ENCODE results near the gene EIF5A. TPM values are rescaled to one million over a fixed set of nuclear protein-coding genes. Genes with fewer than 3 reads are reported as not detected.

EIF5A gene
- total and polyA plus RNA-seq, 2 donors (not counting 1 experiment from before 2014, with no cell fraction given), result 347 to 752 TPM

DNA sequence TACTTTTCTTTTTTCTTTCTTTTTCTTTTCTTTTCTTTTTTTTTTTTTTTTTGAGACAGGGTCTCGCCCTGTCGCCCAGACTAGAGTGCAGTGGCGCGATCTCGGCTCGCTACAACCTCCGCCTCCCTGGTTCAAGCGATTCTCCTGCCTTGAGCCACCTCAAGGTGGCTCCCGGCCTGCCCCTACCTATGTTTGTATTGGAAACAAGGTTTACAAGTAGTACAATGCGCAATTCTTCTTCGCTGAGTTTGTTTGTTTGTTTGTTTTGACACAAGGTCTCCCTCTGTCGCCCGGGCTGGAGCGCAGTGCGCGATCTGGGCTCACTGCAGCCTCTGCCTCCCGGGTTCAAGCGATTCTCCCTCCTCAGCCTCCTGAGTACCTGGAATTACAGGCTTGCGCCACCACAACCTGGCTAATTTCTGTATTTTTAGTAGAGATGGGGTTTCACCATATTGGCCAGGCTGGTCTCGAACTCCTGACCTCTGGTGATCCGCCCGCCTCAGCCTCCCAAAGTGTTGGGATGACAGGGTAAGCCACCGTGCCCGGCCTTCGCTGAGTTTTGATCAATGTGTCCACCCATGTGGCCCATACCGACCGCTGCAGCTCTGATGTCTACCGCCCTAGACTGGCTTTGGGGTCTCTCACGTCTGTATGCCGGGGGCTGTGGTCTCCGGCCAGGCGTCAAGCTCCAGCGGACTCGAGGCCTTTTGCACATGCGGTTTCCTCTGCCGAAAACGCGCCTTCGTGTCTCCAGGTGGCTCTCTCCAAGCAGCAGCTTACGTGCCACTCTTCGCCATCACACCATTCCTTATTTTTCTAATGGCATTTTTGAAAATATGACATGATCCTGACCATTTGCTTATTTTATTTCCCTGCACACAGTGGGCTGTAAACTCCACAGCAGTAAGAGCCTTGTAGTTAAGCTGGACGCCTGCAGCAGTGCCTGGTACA lies 11.9 kb upstream of the EIF5A start:
- H3K4me2 ChIP-seq (ENCODE audit: extremely low read depth, insufficient read depth, low read length), result peak overlapping the region; percentile 70
- no peaks in the 10 kb centered on the region for H3K36me3 ChIP-seq (ENCODE audit: control insufficient read depth, insufficient read depth, low read length)
- no peaks in the 10 kb centered on the region for H3K4me1 ChIP-seq (ENCODE audit: control insufficient read depth, extremely low read depth, insufficient read depth, low read length)
- H3K27ac ChIP-seq (ENCODE audit: insufficient read depth, low read length), result no peak overlapping the region
- H2AFZ ChIP-seq (ENCODE audit: low read length), result no peak overlapping the region
- no peak for TF ChIP-seq CTCF (conservative IDR thresholded peaks at IDR 0.05 in 1 of 2, IDR thresholded peaks at IDR 0.05 in 1 of 2; ENCODE audit: low read depth in 1 of 2, low read length in 2 of 2)
- no peak for TF ChIP-seq EZH2 (IDR thresholded peaks at IDR 0.05; ENCODE audit: low read length, missing control alignments)
- H3K4me3 ChIP-seq (replicated peaks in 1 of 4; ENCODE audit: control extremely low read depth in 1 of 4, insufficient read depth in 1 of 4, low read depth in 3 of 4, low read length in 4 of 4), result peak overlapping the region in 1 of 4 experiments; percentile 33
- no peaks in the 10 kb centered on the region for H3K9me3 ChIP-seq (ENCODE audit: control insufficient read depth, insufficient read depth, low read depth, low read length)
- DNase-seq (ENCODE audit: low read depth in 2 of 2), result no peak
- peaks cover 33% of the 10 kb centered on the region for H3K27me3 ChIP-seq (ENCODE audit: control insufficient read depth, insufficient read depth, low read length)
- H3K9ac ChIP-seq (ENCODE audit: insufficient read depth, low read length), result no peak overlapping the region
- no peaks in the 10 kb centered on the region for H3K79me2 ChIP-seq (ENCODE audit: control insufficient read depth, insufficient read depth, low read length)
- H4K20me1 ChIP-seq (ENCODE audit: control insufficient read depth, extremely low read depth, insufficient read depth, low read length), result no peaks in the 10 kb centered on the region

DNA sequence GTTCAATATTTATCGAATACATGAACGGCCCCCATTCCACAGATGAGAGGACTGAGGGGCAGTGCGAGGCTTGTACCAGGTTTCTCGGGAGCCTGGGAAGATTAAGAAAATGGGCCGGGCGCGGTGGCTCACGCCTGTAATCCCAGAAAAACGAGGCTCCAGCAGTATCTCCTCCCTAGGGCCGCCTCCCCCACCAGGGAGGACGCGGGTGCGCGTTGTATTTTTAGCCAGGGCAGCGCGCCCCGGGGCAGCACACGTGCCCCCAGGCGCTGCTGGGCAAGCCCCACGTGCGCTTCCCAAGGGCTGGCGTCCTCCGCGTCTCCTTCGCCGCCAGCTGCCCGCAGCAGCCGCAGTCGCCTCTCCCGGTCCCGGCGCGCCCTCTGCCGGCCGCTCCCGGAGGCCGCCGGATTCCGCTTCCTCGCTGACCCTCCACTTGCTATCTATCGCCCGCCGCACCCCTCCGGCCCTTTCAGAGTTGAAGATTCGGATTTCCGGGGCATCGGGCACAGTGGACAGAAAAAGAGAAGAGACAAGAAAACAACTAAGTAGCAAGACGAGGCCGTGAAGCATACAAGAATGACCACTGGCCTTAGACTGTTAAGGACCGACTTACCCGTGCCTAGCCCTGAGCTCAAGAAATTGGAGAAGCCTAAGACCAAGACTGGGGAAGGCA lies 11.1 kb upstream of the EIF5A start:
- no peaks in the 10 kb centered on the region for H4K20me1 ChIP-seq (ENCODE audit: control insufficient read depth, extremely low read depth, insufficient read depth, low read length)
- no peaks in the 10 kb centered on the region for H3K79me2 ChIP-seq (ENCODE audit: control insufficient read depth, insufficient read depth, low read length)
- peak overlapping the region in 1 of 4 experiments; percentile 33 for H3K4me3 ChIP-seq (replicated peaks in 1 of 4; ENCODE audit: control extremely low read depth in 1 of 4, insufficient read depth in 1 of 4, low read depth in 3 of 4, low read length in 4 of 4)
- peaks cover 28% of the 10 kb centered on the region for H3K27me3 ChIP-seq (ENCODE audit: control insufficient read depth, insufficient read depth, low read length)
- TF ChIP-seq EZH2 (IDR thresholded peaks at IDR 0.05; ENCODE audit: low read length, missing control alignments) (no peak), CTCF (conservative IDR thresholded peaks at IDR 0.05 in 1 of 2, IDR thresholded peaks at IDR 0.05 in 1 of 2; ENCODE audit: low read depth in 1 of 2, low read length in 2 of 2) (peak; percentile 61 to 84)
- no peak overlapping the region for H3K27ac ChIP-seq (ENCODE audit: insufficient read depth, low read length)
- H3K4me2 ChIP-seq (ENCODE audit: extremely low read depth, insufficient read depth, low read length), result peak overlapping the region; percentile 70
- H2AFZ ChIP-seq (ENCODE audit: low read length), result peak overlapping the region; percentile 65
- no peaks in the 10 kb centered on the region for H3K36me3 ChIP-seq (ENCODE audit: control insufficient read depth, insufficient read depth, low read length)
- DNase-seq (ENCODE audit: low read depth in 2 of 2), result peak; percentile 67 to 76
- peak overlapping the region; percentile 7 for H3K9ac ChIP-seq (ENCODE audit: insufficient read depth, low read length)
- no peaks in the 10 kb centered on the region for H3K4me1 ChIP-seq (ENCODE audit: control insufficient read depth, extremely low read depth, insufficient read depth, low read length)
- H3K9me3 ChIP-seq (ENCODE audit: control insufficient read depth, insufficient read depth, low read depth, low read length), result no peaks in the 10 kb centered on the region

- peaks cover 17% of the 10 kb centered on the region for H3K79me2 ChIP-seq (ENCODE audit: control insufficient read depth, insufficient read depth, low read length)
- no peak for DNase-seq (ENCODE audit: low read depth in 2 of 2)
- TF ChIP-seq CTCF (conservative IDR thresholded peaks at IDR 0.05 in 1 of 2, IDR thresholded peaks at IDR 0.05 in 1 of 2; ENCODE audit: low read depth in 1 of 2, low read length in 2 of 2), result no peak
- TF ChIP-seq EZH2 (IDR thresholded peaks at IDR 0.05; ENCODE audit: low read length, missing control alignments), result no peak
- H3K4me1 ChIP-seq (ENCODE audit: control insufficient read depth, extremely low read depth, insufficient read depth, low read length), result no peaks in the 10 kb centered on the region
- H3K27me3 ChIP-seq (ENCODE audit: control insufficient read depth, insufficient read depth, low read length), result no peaks in the 10 kb centered on the region
- H3K27ac ChIP-seq (ENCODE audit: insufficient read depth, low read length), result no peak overlapping the region
- H2AFZ ChIP-seq (ENCODE audit: low read length), result no peak overlapping the region
- H3K9ac ChIP-seq (ENCODE audit: insufficient read depth, low read length), result no peak overlapping the region
- no peaks in the 10 kb centered on the region for H4K20me1 ChIP-seq (ENCODE audit: control insufficient read depth, extremely low read depth, insufficient read depth, low read length)
- H3K9me3 ChIP-seq (ENCODE audit: control insufficient read depth, insufficient read depth, low read depth, low read length), result no peaks in the 10 kb centered on the region
- no peaks in the 10 kb centered on the region for H3K36me3 ChIP-seq (ENCODE audit: control insufficient read depth, insufficient read depth, low read length)
- H3K4me2 ChIP-seq (ENCODE audit: extremely low read depth, insufficient read depth, low read length), result no peak overlapping the region
- H3K4me3 ChIP-seq (replicated peaks in 1 of 4; ENCODE audit: control extremely low read depth in 1 of 4, insufficient read depth in 1 of 4, low read depth in 3 of 4, low read length in 4 of 4), result no peak overlapping the region
Measured at GRCh38 chr17:7304179-7304578, 3.2 kb upstream of the EIF5A start.

All from fibroblast of lung (primary cell).